Pulmonary artery endothelial cell (primary cell): ENCODE results near the gene INSR. TPM values are rescaled to one million over a fixed set of nuclear protein-coding genes. Genes with fewer than 3 reads are reported as not detected.

Experiments used
- DNase-seq: peaks from one replicate; pipeline ENCODE4 v3.0.0-alpha.2; 2011; ENCODE audit warnings: low read depth, low spot score
- total RNA-seq: library from RNA; depleted of rRNA; stranded (reverse); fragments of >200 nt; gene quantifications from 2 replicates; pipeline ENCODE4 v1.2.3, GENCODE V29; 2014

INSR gene
- total RNA-seq, 1 donor from 2014 or later: 30.7 TPM

GRCh38 chr19:7142771-7143170 is 151.4 kb downstream of the INSR start:
- DNase-seq: no peak

- DNase-seq: no peak
These were observed 154.1 kb downstream of the INSR start for GRCh38 chr19:7140137-7140536.

GRCh38 chr19:7139095-7139494 is 155.1 kb downstream of the INSR start:
- DNase-seq: no peak

GRCh38 chr19:7138402-7138801 is 155.8 kb downstream of the INSR start:
- no peak for DNase-seq

DNA sequence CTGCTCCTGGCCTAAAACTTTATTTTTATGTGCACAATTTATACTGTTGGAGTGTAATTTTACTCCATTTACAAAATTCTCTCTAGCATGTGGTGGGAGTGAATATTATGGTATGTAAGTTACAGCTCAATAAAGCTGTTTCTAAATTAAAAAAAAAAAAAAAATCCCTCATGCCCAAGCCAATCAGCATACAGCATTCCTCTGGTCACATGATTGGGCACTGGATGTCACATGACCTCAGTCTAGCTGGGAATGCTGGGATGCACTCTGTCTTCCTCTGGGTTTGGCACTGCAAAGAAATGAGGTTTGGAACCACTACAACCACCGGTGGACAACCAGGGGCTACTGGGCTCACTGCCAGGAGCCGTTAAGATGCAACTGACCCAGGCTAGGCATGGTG is 157.1 kb downstream of the INSR start:
- no peak for DNase-seq

DNA sequence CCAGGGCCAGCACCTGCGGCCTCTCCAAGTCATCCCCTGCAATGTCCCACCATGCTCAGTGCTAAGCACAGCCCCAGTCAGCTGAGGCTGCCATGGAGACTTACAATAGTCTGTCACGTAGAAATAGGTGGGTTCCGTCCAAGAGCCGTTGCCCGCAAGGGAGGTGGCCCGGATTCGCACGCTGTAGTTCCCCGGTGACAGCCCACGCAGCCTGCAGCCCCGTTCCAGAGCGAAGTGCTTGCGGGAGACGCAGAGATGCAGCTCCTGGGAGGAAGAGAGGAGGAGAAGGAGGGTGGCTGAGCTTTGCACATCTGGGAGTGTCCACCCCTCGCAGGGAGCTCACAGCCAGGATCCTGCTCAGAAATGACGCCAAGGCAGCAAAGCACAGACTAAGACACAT is 162.2 kb downstream of the INSR start:
- DNase-seq: no peak

- DNase-seq: no peak
These were observed 164.2 kb downstream of the INSR start for GRCh38 chr19:7130043-7130442.

DNA sequence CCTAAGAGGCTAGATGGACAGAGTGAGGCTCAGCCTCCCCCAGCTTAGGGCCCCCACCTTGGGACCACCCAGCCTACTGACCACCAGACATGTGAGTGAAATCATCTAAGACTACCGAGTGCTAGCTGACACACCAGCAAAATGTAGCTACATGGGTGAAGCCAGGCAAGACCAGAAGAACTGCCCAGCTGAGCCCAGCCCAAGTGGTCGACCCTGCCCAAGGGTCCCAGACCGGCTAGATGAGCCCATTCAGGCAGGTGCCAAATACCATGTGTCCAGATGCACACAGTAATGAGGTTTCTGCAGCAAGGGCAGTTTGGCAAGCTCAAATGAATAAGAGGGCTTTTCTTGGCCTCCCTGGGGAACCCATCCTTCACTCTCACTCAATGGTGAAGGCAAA is 168.1 kb downstream of the INSR start:
- no peak for DNase-seq

DNA sequence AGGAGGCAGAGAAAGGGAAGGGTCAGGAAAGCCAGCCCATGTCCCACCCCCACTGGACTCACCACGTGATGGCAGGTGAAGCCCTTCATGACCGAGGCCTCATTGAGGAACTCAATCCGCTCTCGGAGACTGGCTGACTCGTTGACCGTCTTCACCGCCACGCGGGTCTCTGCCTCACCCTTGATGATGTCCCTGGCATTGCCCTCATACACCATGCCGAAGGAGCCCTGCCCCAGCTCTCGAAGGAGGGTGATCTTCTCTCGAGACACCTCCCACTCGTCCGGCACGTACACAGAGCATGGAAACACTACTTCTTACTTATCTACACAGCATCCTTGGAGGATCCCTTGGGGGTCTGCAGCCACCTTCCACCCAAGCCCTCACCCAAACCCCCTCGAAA is 169.0 kb downstream of the INSR start:
- no peak for DNase-seq

- DNase-seq: no peak
These were observed 169.4 kb downstream of the INSR start for GRCh38 chr19:7124782-7125181.

DNA sequence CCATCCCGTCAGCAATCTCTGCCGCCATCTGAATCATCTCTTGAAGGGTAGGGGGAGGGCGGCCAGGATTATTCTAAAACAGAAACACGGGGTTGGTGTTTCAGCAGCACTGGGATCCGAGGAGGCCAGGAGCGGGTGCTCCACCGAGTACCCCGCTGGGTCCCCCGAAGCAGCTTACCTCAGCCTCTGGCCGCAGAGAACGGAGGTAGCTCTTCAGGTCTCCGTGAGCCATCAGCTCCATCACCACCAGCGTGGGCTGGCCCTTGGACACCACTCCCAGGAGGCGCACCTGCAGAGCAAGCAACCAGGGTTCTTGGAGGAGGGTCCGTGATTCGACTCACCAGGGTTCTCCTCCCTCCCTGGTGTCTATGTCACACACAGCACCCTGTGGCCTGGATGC is 171.5 kb downstream of the INSR start:
- DNase-seq: no peak

DNA sequence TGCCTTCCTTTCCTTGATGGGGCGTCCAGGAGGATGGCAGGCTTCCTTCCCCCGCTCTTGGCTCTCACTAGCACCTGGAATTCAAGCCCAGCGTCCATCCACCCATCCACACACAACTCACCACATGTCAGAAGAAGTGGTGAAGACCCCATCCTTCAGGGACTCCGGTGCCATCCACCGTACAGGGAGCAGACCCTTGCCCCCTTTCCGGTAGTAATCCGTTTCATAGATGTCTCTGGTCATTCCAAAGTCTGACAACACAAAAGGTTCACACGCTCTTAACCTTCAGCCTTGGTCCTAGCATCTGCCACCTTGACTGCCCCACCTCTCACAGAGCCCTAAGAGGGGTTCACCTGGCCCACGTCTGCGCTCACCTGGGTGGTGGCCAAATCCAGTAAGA is 173.7 kb downstream of the INSR start:
- no peak for DNase-seq

DNA sequence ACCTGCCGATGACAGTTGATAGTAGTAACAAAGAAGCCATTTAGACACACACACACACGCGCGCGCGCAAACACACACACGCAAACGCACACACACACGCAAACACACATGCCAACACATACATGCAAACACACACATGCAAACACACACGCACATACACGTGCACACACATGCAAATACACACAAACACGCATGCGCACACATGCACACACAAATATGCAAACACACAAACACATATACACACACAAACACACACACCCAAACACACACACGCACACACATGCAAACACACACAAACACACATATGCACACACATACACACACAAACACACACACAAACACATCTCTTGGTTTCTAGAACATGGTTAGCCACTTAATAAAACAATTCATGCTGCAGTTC is 174.6 kb downstream of the INSR start:
- DNase-seq: no peak

DNA sequence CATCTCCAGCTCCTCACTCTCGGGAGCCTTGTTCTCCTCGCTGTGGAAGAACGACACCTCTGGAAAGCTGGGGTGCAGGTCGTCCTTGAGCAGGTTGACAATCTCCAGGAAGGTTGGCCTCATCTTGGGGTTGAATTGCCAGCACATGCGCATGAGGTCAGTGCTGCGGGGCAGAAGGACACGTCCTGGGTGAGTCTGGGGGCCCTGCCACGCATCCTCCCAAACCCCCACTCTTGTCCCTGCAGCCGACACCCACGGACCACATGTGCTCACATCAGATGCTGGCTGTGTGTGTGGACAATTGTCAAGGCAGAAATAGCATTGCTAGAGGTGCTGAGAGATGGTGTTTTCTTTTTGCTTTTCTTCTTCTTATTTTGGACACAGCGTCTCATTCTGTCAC is 177.0 kb downstream of the INSR start:
- no peak for DNase-seq

- DNase-seq: no peak
These were observed 178.5 kb downstream of the INSR start for GRCh38 chr19:7115721-7116120.

GRCh38 chr19:7113233-7113632 is 181.0 kb downstream of the INSR start:
- no peak for DNase-seq

DNA sequence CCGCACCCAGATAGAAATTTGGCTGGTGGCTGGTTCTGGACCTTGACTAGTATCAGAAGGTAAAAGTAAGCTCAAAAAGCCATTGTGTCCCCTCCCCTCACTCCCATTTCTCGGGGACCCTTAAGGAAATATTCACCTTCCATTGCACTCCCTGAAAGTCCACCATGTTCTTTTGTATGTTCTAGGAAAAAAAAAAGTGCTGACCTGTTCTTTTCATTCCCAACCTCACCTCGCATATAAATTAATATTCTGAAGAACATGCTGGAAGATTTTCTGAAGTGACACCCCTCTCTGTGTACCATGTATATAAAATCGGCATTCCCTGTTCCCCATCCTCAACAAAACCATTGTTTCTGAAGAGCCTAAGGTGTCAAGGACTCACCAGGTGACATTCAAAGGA is 181.5 kb downstream of the INSR start:
- no peak for DNase-seq

DNA sequence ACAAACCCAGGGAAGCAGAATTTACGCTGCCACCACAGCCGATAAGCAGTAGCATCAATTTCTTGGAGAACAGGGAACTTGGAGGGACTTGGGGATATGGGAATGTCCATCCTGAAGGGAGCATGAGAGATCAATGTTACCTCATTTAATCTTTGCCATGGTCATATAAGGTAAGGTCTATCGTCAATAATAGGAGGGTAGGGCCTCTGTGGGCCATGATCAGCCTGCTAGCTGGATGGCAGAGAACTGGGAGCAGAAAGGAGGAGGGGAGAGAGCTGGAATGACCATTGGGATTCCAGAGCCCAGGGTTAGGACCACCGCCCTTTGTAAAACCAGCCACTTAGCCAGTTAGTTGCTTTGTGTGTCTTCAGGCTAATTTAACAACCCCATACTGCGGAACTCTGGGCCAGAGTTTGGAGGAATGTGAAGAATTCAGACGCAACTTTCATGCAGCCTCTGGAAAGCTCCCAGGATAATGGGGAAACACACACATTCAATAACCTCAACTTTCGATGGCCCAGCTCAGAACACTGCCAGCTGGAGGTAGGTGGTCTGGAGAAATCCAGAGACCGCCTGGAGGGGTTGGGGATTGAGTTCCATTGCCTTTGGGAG is 184.4 kb downstream of the INSR start:
- no peak for DNase-seq

GRCh38 chr19:7106711-7107657 is 187.2 kb downstream of the INSR start:
- no peak for DNase-seq

DNA sequence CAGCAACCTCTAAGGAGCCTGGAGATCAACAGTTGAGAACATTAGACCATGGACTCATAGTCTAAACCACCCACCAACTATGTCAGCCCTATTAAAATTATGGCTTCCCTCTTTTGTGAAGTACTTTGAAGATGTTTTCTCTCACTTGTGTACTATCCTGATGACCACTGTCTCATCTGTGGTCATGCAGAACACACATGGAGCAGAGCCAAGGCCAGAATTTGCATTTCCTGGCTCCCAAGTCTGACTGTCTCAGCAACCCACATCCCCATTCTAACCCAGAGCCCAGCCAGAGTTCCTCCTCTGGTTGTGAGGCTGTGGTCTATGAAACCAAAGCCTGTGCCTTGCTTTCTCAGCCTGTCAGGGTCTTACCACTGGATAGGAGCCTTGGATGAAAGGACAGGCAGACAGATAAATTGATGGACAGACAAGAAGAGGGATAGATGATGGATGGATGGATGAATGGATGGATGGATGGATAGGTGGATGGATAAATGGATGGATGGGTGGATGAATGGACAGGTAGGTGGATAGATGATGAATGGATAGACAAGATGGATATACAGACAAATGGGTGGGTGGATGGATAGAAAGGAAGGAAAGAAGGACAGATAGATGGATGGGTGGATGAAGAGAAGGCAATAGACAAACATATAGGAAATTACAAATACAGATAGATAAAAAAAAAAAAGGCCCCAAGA is 189.3 kb downstream of the INSR start:
- no peak for DNase-seq

GRCh38 chr19:7101498-7102253 is 192.5 kb downstream of the INSR start:
- no peak for DNase-seq

- DNase-seq: no peak
These were observed 194.7 kb downstream of the INSR start for GRCh38 chr19:7099597-7099921.
